Gastrocnemius medialis (tissue), 4 donors: Measurements from ENCODE around the gene PLA2G4F. TPM values are rescaled to one million over a fixed set of nuclear protein-coding genes. Genes with fewer than 3 reads are reported as not detected.

Experiments
- ATAC-seq, 2 donors: fragments of 150-250 bp; one replicate each; pipeline ENCODE4 v1.9.1; 2016
- DNase-seq, 2 donors: peaks; one replicate each; pipeline ENCODE4 v3.0.0-alpha.2; 2019
- H3K27ac ChIP-seq, 4 donors: fragments of 200-600 bp; sonication (generic); 1 replicate in 1 of 4; 2 replicates in 3 of 4; pipeline ENCODE4 v1.5.1; 2016 to 2018; ENCODE audit warnings: mild to moderate bottlenecking in 2 of 4, moderate library complexity in 1 of 4
- H3K27me3 ChIP-seq, 3 donors: fragments of 200-600 bp; sonication (generic) in 2 of 3; 1 replicate in 1 of 3; 2 replicates in 2 of 3; pipeline versions ENCODE4 v1.5.1 to v1.6.0; 2016 to 2019; ENCODE audit warnings: mild to moderate bottlenecking in 1 of 3, moderate library complexity in 1 of 3
- H3K36me3 ChIP-seq, 2 donors: fragments of 200-600 bp; sonication (generic) in 1 of 2; one replicate each; pipeline ENCODE4 v1.5.1; 2017 to 2018
- H3K4me1 ChIP-seq, 2 donors: fragments of 200-600 bp; sonication (generic) in 1 of 2; one replicate each; pipeline ENCODE4 v1.5.1; 2016 to 2017; ENCODE audit warnings: mild to moderate bottlenecking in 2 of 2
- H3K4me3 ChIP-seq, 4 donors: fragments of 200-600 bp; sonication (generic) in 3 of 4; 1 replicate in 1 of 4; 2 replicates in 3 of 4; pipeline ENCODE4 v1.5.1; 2016 to 2019; ENCODE audit warnings: mild to moderate bottlenecking in 2 of 4
- H3K9me3 ChIP-seq, 3 donors: fragments of 200-600 bp; sonication (generic) in 2 of 3; 1 replicate in 1 of 3; 2 replicates in 2 of 3; pipeline ENCODE4 v1.5.1; 2016 to 2019
- POLR2A ChIP-seq, 2 donors: fragments of 450-650 bp; IDR thresholded peaks; one replicate each; pipeline ENCODE4 v1.6.1; 2017; ENCODE audit warnings: antibody characterized with exemption in 2 of 2, mild to moderate bottlenecking in 2 of 2, moderate library complexity in 2 of 2
- in situ Hi-C, 4 donors: fragments of 200-750 bp; cut with MboI; loops; one replicate each; pipeline versions ENCODE4 v1.15.0 to v1.8.0; 2017; ENCODE audit warnings: low sequenced_read_pairs in 4 of 4
- intact Hi-C: fragments of 100-400 bp; cut with DNase I; formaldehyde crosslinking; loops from one replicate; pipeline ENCODE4 v1.15.1; 2023; ENCODE audit warnings: low total_unique reads
- total RNA-seq, 4 donors: library from RNA; depleted of rRNA; stranded (reverse); fragments of >200 nt; gene quantifications; one replicate each; pipeline versions ENCODE4 v1.1.0 to v1.2.3, GENCODE V29; 2016
- TF ChIP-seq, protein P1 (sequence below), 5 experiments: fragments of 450-650 bp in 3 of 5; fragments of 200-600 bp in 2 of 5; sonication (generic) in 2 of 5; IDR thresholded peaks in 4 of 5; conservative IDR thresholded peaks in 1 of 5; 1 replicate in 4 of 5; 2 replicates in 1 of 5; pipeline ENCODE4 v1.5.1; 2016 to 2019; ENCODE audit warnings: antibody characterized with exemption in 5 of 5, mild to moderate bottlenecking in 3 of 5, moderate library complexity in 3 of 5

PLA2G4F gene
- total RNA-seq, 4 donors from 2014 or later, result 1.0 to 8.4 (median 4.9) TPM

DNA sequence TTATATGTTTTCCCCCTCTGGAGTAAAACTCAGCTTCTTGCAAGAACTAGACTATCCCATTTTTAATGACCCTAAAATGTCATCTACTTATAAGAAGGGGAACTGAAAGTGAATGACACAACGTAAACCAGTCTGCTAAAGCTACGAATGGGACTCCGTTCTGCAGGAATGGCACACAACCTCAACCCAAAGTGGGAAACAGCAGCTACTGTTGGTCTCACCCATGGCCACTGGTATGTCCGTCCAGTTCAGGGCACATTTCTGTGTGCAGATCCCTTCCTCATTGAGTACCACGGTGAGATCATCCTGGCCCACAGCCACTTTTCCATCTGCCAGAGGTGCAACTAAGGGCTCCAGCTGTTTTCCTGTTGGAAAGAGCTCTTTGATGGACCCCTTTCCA lies 27.9 kb upstream of the PLA2G4F start:
- Histone ChIP-seq H3K4me1 (no peaks in the 10 kb centered on the region), H3K27me3 (no peaks in the 10 kb centered on the region), H3K9me3 (no peaks in the 10 kb centered on the region), H3K36me3 (peaks cover 0 to 83% of the 10 kb centered on the region in 2 donors), H3K4me3 (no peak overlapping the region), H3K27ac (no peak overlapping the region)
- in situ Hi-C loops (no loop called here), intact Hi-C loops (loop anchor here (5.0 to 10.0 kb wide), 2 partner anchors 59 to 347 kb away; partner anchors contain the start of gene PLA2G4B)
- ATAC-seq (no peak), DNase-seq (no peak)
- no peak for TF ChIP-seq POLR2A (IDR thresholded peaks at IDR 0.05)
- TF ChIP-seq, protein P1, sequence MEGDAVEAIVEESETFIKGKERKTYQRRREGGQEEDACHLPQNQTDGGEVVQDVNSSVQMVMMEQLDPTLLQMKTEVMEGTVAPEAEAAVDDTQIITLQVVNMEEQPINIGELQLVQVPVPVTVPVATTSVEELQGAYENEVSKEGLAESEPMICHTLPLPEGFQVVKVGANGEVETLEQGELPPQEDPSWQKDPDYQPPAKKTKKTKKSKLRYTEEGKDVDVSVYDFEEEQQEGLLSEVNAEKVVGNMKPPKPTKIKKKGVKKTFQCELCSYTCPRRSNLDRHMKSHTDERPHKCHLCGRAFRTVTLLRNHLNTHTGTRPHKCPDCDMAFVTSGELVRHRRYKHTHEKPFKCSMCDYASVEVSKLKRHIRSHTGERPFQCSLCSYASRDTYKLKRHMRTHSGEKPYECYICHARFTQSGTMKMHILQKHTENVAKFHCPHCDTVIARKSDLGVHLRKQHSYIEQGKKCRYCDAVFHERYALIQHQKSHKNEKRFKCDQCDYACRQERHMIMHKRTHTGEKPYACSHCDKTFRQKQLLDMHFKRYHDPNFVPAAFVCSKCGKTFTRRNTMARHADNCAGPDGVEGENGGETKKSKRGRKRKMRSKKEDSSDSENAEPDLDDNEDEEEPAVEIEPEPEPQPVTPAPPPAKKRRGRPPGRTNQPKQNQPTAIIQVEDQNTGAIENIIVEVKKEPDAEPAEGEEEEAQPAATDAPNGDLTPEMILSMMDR (IDR thresholded peaks at IDR 0.05 in 4 of 5, conservative IDR thresholded peaks at IDR 0.05 in 1 of 5), result no peak

DNA sequence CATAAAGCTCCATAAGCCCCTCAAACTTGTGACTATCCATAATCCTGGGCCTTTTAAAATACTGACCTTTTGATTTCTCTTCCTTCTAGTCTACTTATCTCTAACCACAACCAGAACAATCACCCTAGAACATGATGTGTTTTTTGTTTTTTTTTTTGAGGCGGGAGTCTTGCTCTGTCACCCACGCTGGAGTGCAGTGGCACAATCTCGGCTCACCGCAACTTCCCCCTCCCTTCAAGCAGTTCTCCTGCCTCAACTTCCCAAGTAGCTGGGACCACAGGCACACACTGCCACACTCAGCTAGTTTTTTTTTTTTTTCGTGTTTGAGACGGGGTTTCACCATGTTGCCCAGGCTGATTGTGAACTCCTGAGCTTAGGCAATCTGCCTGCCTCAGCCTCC lies 26.5 kb upstream of the PLA2G4F start:
- no peaks in the 10 kb centered on the region for H3K27me3 ChIP-seq
- H3K27ac ChIP-seq, result no peak overlapping the region
- no peaks in the 10 kb centered on the region for H3K9me3 ChIP-seq
- H3K4me3 ChIP-seq, result no peak overlapping the region
- DNase-seq, result no peak
- intact Hi-C loops (loop anchor here (5.0 to 10.0 kb wide), 2 partner anchors 58 to 346 kb away; partner anchors contain the start of gene PLA2G4B), in situ Hi-C loops (no loop called here)
- H3K4me1 ChIP-seq, result no peaks in the 10 kb centered on the region
- no peak for ATAC-seq
- TF ChIP-seq, protein P1 (IDR thresholded peaks at IDR 0.05 in 4 of 5, conservative IDR thresholded peaks at IDR 0.05 in 1 of 5), result no peak
- TF ChIP-seq POLR2A (IDR thresholded peaks at IDR 0.05), result no peak
- H3K36me3 ChIP-seq, result peaks cover 0 to 77% of the 10 kb centered on the region in 2 donors

DNA sequence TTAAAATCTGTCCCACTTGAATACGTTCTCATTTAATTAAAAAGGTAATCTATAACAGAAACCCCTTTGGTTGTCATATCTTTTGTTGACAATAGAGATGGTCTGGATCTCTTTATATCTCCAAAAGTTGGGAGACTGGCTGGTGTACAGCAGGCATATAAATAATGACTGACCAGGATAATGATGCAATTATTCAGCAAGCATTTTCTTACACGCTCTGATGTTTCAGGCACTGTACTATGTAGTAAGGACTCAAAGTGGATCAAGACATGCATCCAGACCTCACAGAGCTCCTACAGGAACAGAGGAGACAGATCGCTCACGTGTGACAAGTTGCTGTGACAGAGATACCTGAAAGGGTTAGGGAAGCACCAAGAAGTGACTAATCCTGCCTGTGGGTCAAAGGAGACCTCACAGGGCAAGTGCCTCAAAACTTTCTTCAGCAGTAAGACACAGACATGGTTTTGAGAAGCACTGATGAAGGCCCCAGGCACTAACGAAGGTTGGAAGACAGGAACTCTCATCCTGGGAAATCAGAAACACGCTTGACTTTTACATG lies 26.0 kb upstream of the PLA2G4F start:
- no peaks in the 10 kb centered on the region for H3K9me3 ChIP-seq
- H3K27me3 ChIP-seq, result no peaks in the 10 kb centered on the region
- no peak for TF ChIP-seq POLR2A (IDR thresholded peaks at IDR 0.05)
- TF ChIP-seq, protein P1 (IDR thresholded peaks at IDR 0.05 in 4 of 5, conservative IDR thresholded peaks at IDR 0.05 in 1 of 5), result no peak
- H3K4me3 ChIP-seq, result no peak overlapping the region
- H3K4me1 ChIP-seq, result no peaks in the 10 kb centered on the region
- H3K36me3 ChIP-seq, result peaks cover 0 to 77% of the 10 kb centered on the region in 2 donors
- ATAC-seq, result no peak
- in situ Hi-C loops (no loop called here), intact Hi-C loops (loop anchor here (5.0 to 10.0 kb wide), 2 partner anchors 58 to 345 kb away; partner anchors contain the start of gene PLA2G4B)
- no peak for DNase-seq
- H3K27ac ChIP-seq, result no peak overlapping the region

DNA sequence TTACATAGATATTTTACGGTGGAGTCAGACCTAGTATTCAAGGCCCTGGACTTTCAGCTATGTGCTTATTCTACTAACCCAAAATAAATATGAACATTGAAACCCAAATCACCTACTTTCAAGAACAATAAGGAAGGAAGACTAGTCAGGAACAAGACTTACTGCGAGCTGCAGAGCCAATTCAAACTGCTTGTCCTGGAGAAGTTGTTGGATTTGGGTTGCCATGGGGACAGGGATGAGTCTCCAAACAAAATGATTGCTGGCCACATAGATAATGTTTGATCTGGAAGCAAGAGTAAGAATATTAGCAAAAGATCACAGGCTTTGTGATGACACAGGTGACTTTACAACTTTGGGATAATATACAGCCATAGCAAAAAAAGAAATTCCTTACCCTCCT lies 21.6 kb upstream of the PLA2G4F start:
- H3K27me3 ChIP-seq, result no peaks in the 10 kb centered on the region
- no peaks in the 10 kb centered on the region for H3K9me3 ChIP-seq
- DNase-seq, result no peak
- H3K4me3 ChIP-seq, result no peak overlapping the region
- intact Hi-C loops, result no loop called here
- TF ChIP-seq POLR2A (IDR thresholded peaks at IDR 0.05), result no peak
- TF ChIP-seq, protein P1 (IDR thresholded peaks at IDR 0.05 in 4 of 5, conservative IDR thresholded peaks at IDR 0.05 in 1 of 5), result no peak
- no peak for ATAC-seq
- in situ Hi-C loops, result no loop called here
- no peak overlapping the region for H3K27ac ChIP-seq
- no peaks in the 10 kb centered on the region for H3K4me1 ChIP-seq
- H3K36me3 ChIP-seq, result peaks cover 0 to 68% of the 10 kb centered on the region in 2 donors

DNA sequence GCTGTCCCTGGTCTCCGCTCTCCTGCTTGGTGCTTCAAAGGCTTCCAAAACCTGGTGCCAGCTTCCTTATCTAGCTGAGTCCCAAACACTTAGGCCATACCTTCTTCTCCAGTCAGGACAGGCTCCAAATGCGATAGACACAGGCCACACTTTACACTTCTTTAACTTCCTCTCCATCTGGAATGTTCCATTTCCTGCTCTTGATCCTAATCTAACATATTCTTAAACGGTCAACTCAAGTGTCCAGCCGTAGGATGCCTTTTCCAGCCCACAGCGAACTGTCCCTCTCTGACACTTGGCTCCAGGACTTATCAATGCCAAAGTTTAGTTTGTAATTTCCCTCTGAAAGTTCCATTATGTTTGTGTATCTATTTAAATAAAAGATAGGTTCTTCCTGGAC lies 19.2 kb upstream of the PLA2G4F start:
- TF ChIP-seq POLR2A (IDR thresholded peaks at IDR 0.05), result no peak
- TF ChIP-seq, protein P1 (IDR thresholded peaks at IDR 0.05 in 4 of 5, conservative IDR thresholded peaks at IDR 0.05 in 1 of 5), result no peak
- in situ Hi-C loops, result no loop called here
- H3K27me3 ChIP-seq, result no peaks in the 10 kb centered on the region
- ATAC-seq (no peak), DNase-seq (no peak)
- peaks cover 0 to 69% of the 10 kb centered on the region in 2 donors for H3K36me3 ChIP-seq
- no peak overlapping the region for H3K27ac ChIP-seq
- intact Hi-C loops, result no loop called here
- H3K4me1 ChIP-seq, result no peaks in the 10 kb centered on the region
- no peaks in the 10 kb centered on the region for H3K9me3 ChIP-seq
- no peak overlapping the region for H3K4me3 ChIP-seq
